HCT116 (cell line): ENCODE measurements around the gene EXOC4. TPM values are rescaled to one million over a fixed set of nuclear protein-coding genes. Genes with fewer than 3 reads are reported as not detected.

ENCODE experiments used
- ATAC-seq: fragments of 200-7000 bp; cut with Tn5 transposase; 2 replicates; pipeline ENCODE4 v1.9.1; 2020; ENCODE audit warnings: mild to moderate bottlenecking, moderate library complexity
- BruUV-seq: library from RNA; stranded (reverse); fragments of 400-500 nt; replicated peaks from 2 replicates; lab custom pipeline; 2021; lab: Mats Ljungman, UMichigan
- CTCF ChIA-PET: fragments of 300-600 bp; sonication (Branson Sonifier 250); formaldehyde crosslinking; loops from one replicate; lab custom pipeline; 2021; ENCODE audit warnings: antibody characterized with exemption; lab: Charles Lee
- POLR2A ChIA-PET: fragments of 300-600, 350-600 bp; sonication (Branson Sonifier 250); formaldehyde crosslinking; loops from one replicate; lab custom pipeline; 2021; ENCODE audit warnings: antibody characterized with exemption; lab: Charles Lee
- RAD21 ChIA-PET, 2 experiments: fragments of 300-600 bp; sonication (Branson Sonifier 250); formaldehyde crosslinking; loops; one replicate each; lab custom pipeline; 2023; ENCODE audit warnings: low total read pairs in 2 of 2; ENCODE audit not compliant: uncharacterized antibody in 2 of 2, unreplicated experiment in 2 of 2, low non-redundant PET in 1 of 2; lab: Charles Lee
- DNase-seq: peaks from one replicate; pipeline ENCODE4 v3.0.0-alpha.2; 2010; ENCODE audit warnings: low read depth, low spot score
- H2AFZ ChIP-seq: fragments of 200-600 bp; shearing (Covaris generic), sonication (generic); 2 replicates; pipeline ENCODE4 v1.6.1; 2017; ENCODE audit warnings: low read depth, mixed run types, mixed read lengths, antibody characterized with exemption, low read length; ENCODE audit not compliant: poor library complexity, severe bottlenecking
- H3K27ac ChIP-seq: 2 replicates; pipeline ENCODE4 v1.5.1; 2012; ENCODE audit warnings: low read depth, low read length
- H3K27me3 ChIP-seq: fragments of 200-600 bp; sonication (generic); 2 replicates; pipeline ENCODE4 v1.6.1; 2016; ENCODE audit warnings: mixed run types, low read length, mixed read lengths; ENCODE audit not compliant: insufficient read depth
- H3K36me3 ChIP-seq, 2 experiments: fragments of 200-500 bp in 1 of 2; fragments of 200-600 bp in 1 of 2; sonication (Bioruptor generic) in 1 of 2; sonication (generic) in 1 of 2; 2 replicates each; pipeline versions ENCODE4 v1.5.1 to v1.6.1; 2014 to 2016; ENCODE audit warnings: low read length in 2 of 2, inconsistent platforms in 1 of 2, mixed read lengths in 1 of 2, mixed run types in 1 of 2; ENCODE audit not compliant: insufficient read depth in 2 of 2, control insufficient read depth in 1 of 2
- H3K4me1 ChIP-seq, 2 experiments: fragments of 200-600 bp in 1 of 2; sonication (generic) in 1 of 2; 2 replicates each; pipeline versions ENCODE4 v1.5.1 to v1.6.1; 2012 to 2017; ENCODE audit warnings: low read length in 2 of 2, inconsistent platforms in 1 of 2, mild to moderate bottlenecking in 1 of 2, mixed read lengths in 1 of 2, mixed run types in 1 of 2, moderate library complexity in 1 of 2; ENCODE audit not compliant: insufficient read depth in 2 of 2, control insufficient read depth in 1 of 2
- H3K4me2 ChIP-seq: fragments of 200-600 bp; sonication (generic); 2 replicates; pipeline ENCODE4 v1.6.1; 2017; ENCODE audit warnings: mixed run types, low read length, mixed read lengths
- H3K4me3 ChIP-seq, 2 experiments: fragments of 200-600 bp in 1 of 2; sonication (generic) in 1 of 2; replicated peaks in 1 of 2; 2 replicates each; pipeline ENCODE4 v1.5.1; 2011 to 2016; ENCODE audit warnings: low read length in 2 of 2, control low read depth in 1 of 2, low read depth in 1 of 2, mild to moderate bottlenecking in 1 of 2, mixed read lengths in 1 of 2, mixed run types in 1 of 2
- H3K79me2 ChIP-seq: fragments of 200-600 bp; sonication (generic); 2 replicates; pipeline ENCODE4 v1.6.1; 2017; ENCODE audit warnings: mild to moderate bottlenecking, mixed run types, low read length, moderate library complexity, mixed read lengths; ENCODE audit not compliant: insufficient read depth
- H3K9ac ChIP-seq: fragments of 200-600 bp; sonication (generic); 2 replicates; pipeline ENCODE4 v1.6.1; 2016; ENCODE audit warnings: low read length, mixed read lengths
- H3K9me2 ChIP-seq: fragments of 200-600 bp; sonication (generic), shearing (Covaris generic); 2 replicates; pipeline ENCODE4 v1.6.1; 2017; ENCODE audit warnings: mixed run types, mild to moderate bottlenecking, moderate library complexity; ENCODE audit not compliant: insufficient read depth
- H3K9me3 ChIP-seq, 2 experiments: fragments of 200-500 bp in 1 of 2; fragments of 200-600 bp in 1 of 2; sonication (Bioruptor generic) in 1 of 2; sonication (generic) in 1 of 2; 2 replicates each; pipeline ENCODE4 v1.6.1; 2014 to 2017; ENCODE audit warnings: low read length in 2 of 2, mixed read lengths in 2 of 2, inconsistent platforms in 1 of 2, low read depth in 1 of 2, mild to moderate bottlenecking in 1 of 2, mixed run types in 1 of 2, moderate library complexity in 1 of 2; ENCODE audit not compliant: control insufficient read depth in 1 of 2, insufficient read depth in 1 of 2
- H4K20me1 ChIP-seq: fragments of 200-600 bp; sonication (generic), shearing (Covaris generic); 2 replicates; pipeline ENCODE4 v1.6.1; 2017; ENCODE audit warnings: mixed run types, mild to moderate bottlenecking, moderate library complexity; ENCODE audit not compliant: insufficient read depth
- ELF1 ChIP-seq: IDR thresholded peaks from 2 replicates; pipeline ENCODE4 v1.6.1; 2012; ENCODE audit warnings: low read depth, borderline replicate concordance
- FOSL1 ChIP-seq: IDR thresholded peaks from 2 replicates; pipeline ENCODE4 v1.6.1; 2012; ENCODE audit warnings: low read depth
- JUND ChIP-seq: IDR thresholded peaks from 2 replicates; pipeline ENCODE4 v1.6.1; 2012
- POLR2A ChIP-seq: IDR thresholded peaks from 2 replicates; pipeline ENCODE4 v1.7.0; 2011; ENCODE audit warnings: borderline replicate concordance; ENCODE audit not compliant: insufficient read depth, insufficient read length; ENCODE audit errors: extremely low read depth
- RAD21 ChIP-seq: IDR thresholded peaks from 2 replicates; pipeline ENCODE4 v1.6.1; 2012; ENCODE audit warnings: low read depth, mild to moderate bottlenecking
- SIN3A ChIP-seq: IDR thresholded peaks from 2 replicates; pipeline ENCODE4 v1.6.1; 2012; ENCODE audit warnings: low read depth
- SP1 ChIP-seq: IDR thresholded peaks from 2 replicates; pipeline ENCODE4 v1.6.1; 2012; ENCODE audit warnings: low read depth
- SRF ChIP-seq: IDR thresholded peaks from 2 replicates; pipeline ENCODE4 v1.6.1; 2012; ENCODE audit warnings: low read depth
- TCF7L2 ChIP-seq: IDR thresholded peaks from 2 replicates; pipeline ENCODE4 v1.7.0; 2011; ENCODE audit warnings: borderline replicate concordance, inconsistent platforms; ENCODE audit not compliant: insufficient read depth, insufficient read length; ENCODE audit errors: extremely low read depth
- ZFX ChIP-seq: fragments of 450-650 bp; IDR thresholded peaks from 2 replicates; pipeline ENCODE4 v1.6.1; 2017
- ZNF274 ChIP-seq: fragments of 200-500 bp; sonication (Bioruptor generic); IDR thresholded peaks from 2 replicates; pipeline ENCODE4 v1.6.1; 2014; ENCODE audit warnings: mild to moderate bottlenecking, low read depth, low read length, inconsistent platforms
- intact Hi-C: fragments of 100-400 bp; cut with micrococcal nuclease; formaldehyde crosslinking; loops from 2 replicates; pipeline ENCODE4 v1.10.0; 2022
- total RNA-seq: library from RNA; stranded (reverse); gene quantifications from one replicate; pipeline ENCODE4 v1.2.1, GENCODE V29; 2021; ENCODE audit not compliant: unreplicated experiment
- TF ChIP-seq, protein P1 (sequence below): IDR thresholded peaks from 2 replicates; pipeline ENCODE4 v1.6.1; 2012

EXOC4 gene
- total RNA-seq, 1 experiment from 2014 or later = 40.3 TPM

DNA sequence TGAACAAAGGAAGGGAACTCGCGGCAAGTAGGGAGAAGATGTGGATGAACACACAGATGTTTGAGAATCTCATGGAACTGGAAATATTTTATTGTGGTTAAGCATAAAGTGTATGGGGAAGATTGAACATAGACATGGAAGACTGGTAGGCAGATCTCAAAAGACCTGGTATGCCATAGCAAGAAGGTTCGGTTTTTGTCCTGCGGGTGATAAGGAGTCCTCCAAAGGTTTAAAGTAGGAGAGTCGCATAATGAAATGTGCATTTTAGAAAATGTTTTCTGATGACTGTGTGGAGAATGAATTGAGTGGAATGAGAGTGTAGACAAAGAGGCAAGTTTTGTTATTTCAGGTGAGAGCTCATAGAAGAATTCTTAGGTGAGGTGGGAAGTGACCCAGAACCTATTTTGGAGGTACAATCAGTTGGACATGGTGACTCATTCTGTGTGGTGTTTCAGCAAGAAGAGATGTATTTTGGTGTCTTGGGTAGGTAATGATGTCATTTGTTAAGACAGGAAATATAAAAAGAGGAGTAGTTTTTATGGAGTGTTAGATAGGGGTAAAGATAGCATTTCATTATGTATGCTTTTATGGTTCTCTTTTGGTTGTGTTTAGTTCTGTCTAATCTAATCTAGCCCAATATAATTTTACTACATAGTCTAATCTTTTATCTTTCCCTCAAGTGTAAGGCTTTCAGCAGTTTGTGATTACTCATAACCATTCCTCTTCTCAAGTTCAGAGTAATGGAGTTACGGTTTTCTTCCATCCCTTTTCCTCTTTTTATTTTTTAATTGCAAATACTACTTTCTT is 239.2 kb downstream of the EXOC4 start:
- ChIA-PET POLR2A (no interaction called here), RAD21 (no interaction called here), CTCF (no interaction called here)
- intact Hi-C loops = no loop called here
- no peaks in the 10 kb centered on the region for H4K20me1 ChIP-seq
- no peak overlapping the region for H2AFZ ChIP-seq
- H3K9ac ChIP-seq = no peak overlapping the region
- H3K4me1 ChIP-seq = peaks cover 0 to 10% of the 10 kb centered on the region in 2 experiments; a peak in 1 of 4 replicates
- no peak for DNase-seq
- H3K27me3 ChIP-seq = no peaks in the 10 kb centered on the region
- H3K36me3 ChIP-seq = no peaks in the 10 kb centered on the region
- TF ChIP-seq ZFX (no peak), JUND (no peak), TCF7L2 (no peak), SP1 (no peak), ZNF274 (no peak), FOSL1 (no peak), SRF (no peak), ELF1 (no peak), SIN3A (no peak)
- TF ChIP-seq, protein P1, sequence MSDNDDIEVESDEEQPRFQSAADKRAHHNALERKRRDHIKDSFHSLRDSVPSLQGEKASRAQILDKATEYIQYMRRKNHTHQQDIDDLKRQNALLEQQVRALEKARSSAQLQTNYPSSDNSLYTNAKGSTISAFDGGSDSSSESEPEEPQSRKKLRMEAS = no peak
- H3K27ac ChIP-seq = no peak overlapping the region
- H3K4me3 ChIP-seq = no peak overlapping the region
- H3K9me3 ChIP-seq = no peaks in the 10 kb centered on the region
- H3K79me2 ChIP-seq = no peaks in the 10 kb centered on the region
- ATAC-seq = no peak
- BruUV-seq = no TSS peak
- no peaks in the 10 kb centered on the region for H3K9me2 ChIP-seq
- no peak overlapping the region for H3K4me2 ChIP-seq

DNA sequence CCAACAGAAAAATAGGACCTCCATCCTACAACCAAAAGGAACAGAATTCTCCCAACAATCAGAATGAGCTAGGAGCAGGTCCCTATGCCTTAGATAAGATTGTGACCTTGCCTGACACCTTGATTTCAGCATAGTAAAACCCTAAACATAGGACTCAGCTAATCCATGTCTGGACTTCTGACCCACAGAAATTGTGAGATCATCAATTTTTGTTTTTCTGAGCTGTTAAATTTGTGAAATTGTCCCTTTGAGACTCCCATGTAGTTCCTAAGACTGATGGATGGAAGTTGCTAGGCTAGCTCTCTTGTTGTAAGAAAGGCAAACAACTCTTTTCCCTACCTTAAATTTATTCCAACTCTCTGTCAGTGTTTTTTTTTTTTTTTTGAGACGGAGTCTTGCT is 244.2 kb downstream of the EXOC4 start:
- H4K20me1 ChIP-seq = no peaks in the 10 kb centered on the region
- intact Hi-C loops = no loop called here
- H3K9ac ChIP-seq = no peak overlapping the region
- no peaks in the 10 kb centered on the region for H3K9me2 ChIP-seq
- DNase-seq (no peak), ATAC-seq (no peak)
- peaks cover 0 to 8% of the 10 kb centered on the region in 2 experiments; a peak in 1 of 4 replicates for H3K4me1 ChIP-seq
- no peaks in the 10 kb centered on the region for H3K36me3 ChIP-seq
- no peak overlapping the region for H3K4me3 ChIP-seq
- no peaks in the 10 kb centered on the region for H3K79me2 ChIP-seq
- ChIA-PET CTCF (no interaction called here), RAD21 (no interaction called here), POLR2A (no interaction called here)
- BruUV-seq = no TSS peak
- no peaks in the 10 kb centered on the region for H3K27me3 ChIP-seq
- H3K9me3 ChIP-seq = no peaks in the 10 kb centered on the region
- TF ChIP-seq ZFX (no peak), RAD21 (no peak), SRF (no peak), POLR2A (no peak)
- TF ChIP-seq, protein P1 = no peak
- no peak overlapping the region for H3K27ac ChIP-seq
- no peak overlapping the region for H3K4me2 ChIP-seq
- no peak overlapping the region for H2AFZ ChIP-seq
